ENCODE data around the gene DTNB.
"Not testable (repeated sequence)": the region's sequence is repeated elsewhere in the genome, so short reads cannot be mapped to it uniquely, and the experiment has no call there.

The DTNB gene

DNA sequence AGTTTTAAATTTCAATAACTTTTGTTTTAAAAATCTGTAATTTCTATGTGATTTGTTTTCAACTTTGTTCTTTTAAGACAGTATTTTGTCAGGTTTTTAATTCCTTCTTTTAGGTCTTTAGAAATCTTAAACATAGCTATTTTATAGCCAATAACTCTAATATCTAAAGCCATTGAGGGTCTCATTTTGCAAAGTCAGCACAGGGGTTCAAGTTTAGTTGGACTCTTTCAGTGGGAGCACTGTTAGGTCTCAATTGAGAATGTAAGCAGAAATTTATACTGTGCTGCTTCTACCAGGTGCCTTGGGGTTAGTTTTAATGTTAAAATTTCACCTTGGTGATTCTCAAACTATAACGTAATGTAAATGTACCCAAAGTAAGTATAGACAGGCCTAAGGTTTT is 226.4 kb downstream of the DTNB start:
- no peak for DNase-seq

- no peak for DNase-seq
Measured at GRCh38 chr2:25446122-25446521, 227.3 kb downstream of the DTNB start.

- no peak for DNase-seq
Measured at GRCh38 chr2:25445464-25445863, 227.9 kb downstream of the DTNB start.

DNA sequence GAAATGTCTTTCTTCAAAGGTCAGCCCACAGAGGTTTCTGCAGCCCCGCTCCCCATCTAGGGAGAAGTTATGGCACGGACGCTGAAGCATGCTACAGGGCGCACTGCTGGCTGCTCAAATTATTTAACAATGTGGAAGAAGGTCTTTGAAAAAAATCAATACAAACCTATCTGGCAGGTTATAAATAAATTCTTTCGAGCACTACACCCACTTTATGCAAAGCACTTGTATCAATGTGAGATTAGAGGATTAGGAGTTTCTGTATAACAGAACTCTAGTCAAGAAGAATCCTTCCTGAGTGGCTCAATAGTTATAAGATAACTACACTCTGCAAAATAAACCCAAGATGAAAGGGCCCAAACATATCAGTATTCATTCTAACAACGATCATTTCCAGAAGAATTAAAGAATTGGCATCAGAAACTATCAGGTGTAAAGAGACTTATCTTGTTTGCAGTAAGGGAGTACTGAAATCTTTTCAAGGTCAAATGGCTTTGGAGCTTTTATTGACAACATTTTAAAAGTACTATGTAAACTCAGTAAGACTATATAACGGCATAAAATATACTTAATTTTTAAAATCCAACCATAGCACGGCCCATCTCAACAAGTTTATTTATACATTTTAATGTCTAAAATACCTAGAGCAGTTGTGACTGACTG is 228.6 kb downstream of the DTNB start:
- no peak for DNase-seq

GRCh38 chr2:25443766-25444165 is 229.6 kb downstream of the DTNB start:
- no peak for DNase-seq

- no peak for DNase-seq
Measured at GRCh38 chr2:25441353-25441752, 232.0 kb downstream of the DTNB start.

GRCh38 chr2:25438793-25439192 is 234.6 kb downstream of the DTNB start:
- no peak for DNase-seq

DNA sequence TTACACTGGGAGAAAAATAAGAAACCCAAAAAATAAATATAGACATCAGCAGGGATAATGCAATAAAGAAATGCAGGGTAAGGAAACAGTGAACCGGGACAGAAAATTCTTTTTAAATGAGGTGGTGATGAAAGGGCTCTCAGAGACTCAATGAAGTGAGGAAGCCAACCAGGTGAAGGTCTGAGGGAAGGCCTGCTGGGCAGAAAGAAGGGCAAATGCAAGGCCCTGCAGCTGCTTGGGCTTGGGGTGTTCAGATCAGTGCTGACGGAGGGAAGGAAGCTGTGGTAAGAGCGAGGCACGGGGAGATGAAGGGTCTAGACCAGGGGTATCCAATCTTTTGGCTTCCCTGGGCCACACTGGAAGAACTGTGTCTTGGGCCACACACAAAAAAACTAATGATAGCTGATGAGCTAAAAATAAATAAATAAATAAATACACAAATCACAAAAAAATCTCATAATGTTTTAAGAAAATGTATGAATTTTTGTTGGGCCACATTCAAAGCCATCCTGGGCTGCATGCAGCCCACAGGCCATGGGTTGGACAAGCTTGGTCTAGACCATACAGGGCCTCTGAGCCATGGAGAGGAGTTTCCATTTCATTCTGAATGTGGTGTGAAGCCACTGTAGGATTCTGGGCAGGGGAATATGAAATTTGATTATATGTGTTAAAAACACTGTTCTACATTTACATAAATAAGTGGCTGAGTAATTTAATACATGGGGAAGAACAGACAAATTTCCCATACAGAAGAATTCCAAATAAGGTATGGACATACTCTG is 235.3 kb downstream of the DTNB start:
- DNase-seq: no peak

DNA sequence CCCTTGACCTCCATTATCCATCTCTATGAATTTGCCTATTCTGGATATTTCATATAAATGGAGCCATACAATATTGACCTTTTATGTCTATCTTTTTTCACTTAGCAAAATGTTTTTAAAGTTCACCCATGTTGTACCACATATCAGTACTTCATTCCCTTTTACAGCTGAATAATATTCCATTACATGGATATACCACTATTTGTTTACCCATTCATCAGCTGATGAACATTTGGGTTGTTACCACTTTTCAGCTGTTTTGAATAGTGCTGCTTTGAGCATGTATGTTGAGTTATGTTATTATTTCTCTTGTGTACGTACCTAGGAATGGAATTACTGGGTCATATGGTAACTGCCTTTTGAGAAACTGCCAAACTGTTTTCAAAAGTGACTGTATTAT is 238.0 kb downstream of the DTNB start:
- DNase-seq: no peak

DNA sequence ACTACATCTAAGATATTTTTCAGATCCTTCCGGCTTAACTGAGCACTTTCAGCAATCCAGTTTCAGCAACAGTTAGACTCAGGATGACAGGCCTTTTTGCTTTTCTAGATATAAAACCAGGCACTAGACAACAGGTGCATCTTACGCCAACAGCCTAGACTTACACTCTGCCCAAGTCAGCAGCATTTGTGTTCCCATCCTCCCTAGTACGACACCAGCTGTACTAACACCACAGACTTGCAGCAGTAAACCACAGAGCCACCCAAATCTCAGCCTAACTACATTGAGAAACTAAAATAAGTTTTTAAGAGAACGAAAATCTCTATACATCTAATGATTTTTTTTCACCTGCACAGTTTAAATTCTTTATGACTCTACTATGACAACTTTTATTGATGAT is 241.8 kb downstream of the DTNB start:
- no peak for DNase-seq

GRCh38 chr2:25430556-25430955 is 242.8 kb downstream of the DTNB start:
- DNase-seq: no peak

DNA sequence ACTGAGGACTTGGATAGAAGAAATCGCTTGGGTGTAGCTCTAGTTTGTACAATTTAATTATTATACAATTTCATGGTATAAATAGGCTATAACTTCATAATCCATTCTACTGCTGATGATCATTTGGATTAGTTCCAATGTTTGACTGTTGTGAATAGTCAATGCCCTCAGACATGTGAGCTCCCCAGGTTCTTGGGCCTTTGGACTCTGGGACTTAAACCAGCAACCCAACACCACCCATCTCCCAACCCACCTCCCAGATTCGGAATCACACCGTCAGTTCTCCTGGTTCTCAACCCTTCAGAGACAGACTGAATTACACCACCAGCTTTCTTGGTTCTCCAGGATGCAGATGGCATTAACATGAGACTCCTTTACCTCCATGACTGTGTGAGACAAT is 247.1 kb downstream of the DTNB start:
- no peak for DNase-seq

- DNase-seq: no peak
Measured at GRCh38 chr2:25424426-25425028, 248.8 kb downstream of the DTNB start.

DNA sequence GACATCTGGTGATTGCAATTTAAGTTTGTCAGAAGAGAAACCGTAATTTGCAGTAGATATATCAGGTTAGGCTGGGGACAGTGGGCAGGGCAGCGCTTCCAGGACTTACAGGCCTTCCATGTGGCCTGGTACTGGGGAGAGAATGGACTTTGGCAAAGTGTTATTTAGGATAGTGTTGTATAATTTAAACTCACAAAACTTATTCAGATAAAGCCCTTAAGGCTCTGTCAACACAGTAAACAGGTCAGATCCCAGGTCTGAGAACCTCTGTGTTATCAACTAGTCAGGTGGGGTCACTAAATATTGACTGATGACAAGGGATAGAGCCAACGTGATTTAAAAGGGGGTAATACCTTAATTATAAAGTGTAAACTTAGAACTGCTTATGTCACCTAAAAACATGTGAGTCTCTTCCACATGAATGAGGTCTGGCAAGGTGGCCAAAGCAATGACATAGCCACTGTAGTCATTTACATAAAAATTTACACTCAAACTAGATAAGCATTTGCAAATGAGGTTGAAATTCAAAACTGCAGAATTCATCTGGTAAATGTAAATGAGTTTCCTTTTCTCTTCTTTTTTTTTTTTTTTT is 251.5 kb downstream of the DTNB start:
- DNase-seq: no peak

DNA sequence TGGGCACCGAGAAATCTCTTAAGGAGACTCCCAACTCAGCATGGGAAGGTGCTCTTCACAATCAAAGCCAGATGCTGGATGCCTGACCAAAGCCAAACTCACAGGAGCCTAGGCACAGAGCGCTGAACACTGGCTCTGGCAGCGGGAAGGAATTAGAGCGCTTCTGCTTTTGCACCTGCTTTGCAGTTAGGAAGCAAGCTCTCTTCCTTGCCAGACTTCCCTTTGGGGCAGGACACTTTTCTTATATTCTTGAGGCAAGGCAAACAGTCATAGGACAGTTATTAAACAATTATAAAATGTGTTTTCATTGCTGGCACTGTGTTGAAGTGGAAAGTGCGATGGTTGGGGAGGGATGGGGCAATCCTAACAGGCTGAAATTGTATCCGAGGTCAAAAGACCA is 252.1 kb downstream of the DTNB start:
- DNase-seq: no peak

GRCh38 chr2:25420820-25421237 is 252.5 kb downstream of the DTNB start:
- no peak for DNase-seq

DNA sequence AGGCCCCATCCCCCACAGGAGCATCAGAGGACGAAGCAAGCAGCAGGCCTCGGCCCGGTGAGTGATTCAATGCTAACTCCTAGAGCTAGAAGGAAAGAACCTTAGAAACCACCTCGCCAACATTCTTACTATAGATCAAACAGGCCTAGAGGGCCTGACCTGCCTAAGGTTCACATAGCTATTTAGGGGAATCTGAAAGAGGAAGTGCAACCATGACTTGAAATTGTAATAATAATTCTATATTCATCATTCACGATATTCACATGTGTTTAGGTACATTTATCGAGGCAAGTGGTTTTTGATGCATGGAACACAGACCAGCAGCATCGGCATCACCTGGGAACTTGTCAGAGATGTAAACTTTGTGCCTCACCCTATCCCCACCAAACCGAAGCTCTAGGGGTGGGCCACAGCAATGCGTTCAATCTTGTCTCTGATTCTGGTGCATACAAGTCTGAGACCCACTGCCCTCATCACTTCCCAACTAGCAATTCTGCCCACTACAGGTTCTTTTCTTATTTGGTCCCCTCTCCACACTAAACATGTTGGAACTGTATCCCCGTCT is 253.6 kb downstream of the DTNB start:
- no peak for DNase-seq

GRCh38 chr2:25418944-25419677 is 254.3 kb downstream of the DTNB start:
- no peak for DNase-seq

GRCh38 chr2:25417715-25418369 is 255.5 kb downstream of the DTNB start:
- peak; percentile 11 for DNase-seq

DNA sequence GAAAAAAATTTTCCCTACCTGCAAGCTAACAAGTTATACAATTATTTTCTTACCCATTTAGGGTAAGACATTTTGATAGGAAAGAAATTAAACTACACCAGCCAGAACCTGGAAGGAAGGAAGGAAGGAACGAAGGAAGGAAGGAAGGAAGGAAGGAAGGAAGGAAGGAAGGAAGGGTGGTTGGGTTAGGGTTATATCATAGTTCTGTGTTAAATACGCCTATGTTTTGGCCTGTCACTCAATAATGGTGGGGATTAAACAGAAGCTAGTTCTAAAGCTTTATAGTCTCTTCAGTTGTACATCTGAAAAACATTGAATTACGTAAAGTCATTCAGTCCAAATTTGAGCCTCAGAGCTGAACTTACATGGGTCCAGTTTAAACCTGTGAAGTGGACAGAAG is 256.7 kb downstream of the DTNB start:
- DNase-seq: no peak

GRCh38 chr2:25414781-25415180 is 258.6 kb downstream of the DTNB start:
- DNase-seq: no peak

GRCh38 chr2:25413409-25413808 is 260.0 kb downstream of the DTNB start:
- not testable (repeated sequence) for DNase-seq

Data from HCEC 1CT (cell line).